Mucosa of stomach (tissue), 1 donor: ENCODE measurements around the gene PLXNA1.

Experiments
- H3K27me3 ChIP-seq: one replicate; pipeline ENCODE4 v1.7.0; 2013; ENCODE audit warnings: mild to moderate bottlenecking, low read length; ENCODE audit not compliant: control insufficient read depth, insufficient read depth
- H3K36me3 ChIP-seq: one replicate; pipeline ENCODE4 v1.7.0; 2013; ENCODE audit warnings: low read length; ENCODE audit not compliant: control insufficient read depth, insufficient read depth
- H3K4me1 ChIP-seq: one replicate; pipeline ENCODE4 v1.7.0; 2013; ENCODE audit warnings: mild to moderate bottlenecking, low read length; ENCODE audit not compliant: control insufficient read depth, insufficient read depth
- H3K4me3 ChIP-seq: one replicate; pipeline ENCODE4 v1.7.0; 2013; ENCODE audit warnings: low read length
- H3K9ac ChIP-seq: one replicate; pipeline ENCODE4 v1.7.0; 2013; ENCODE audit warnings: mild to moderate bottlenecking, low read length, moderate library complexity
- H3K9me3 ChIP-seq: one replicate; pipeline ENCODE4 v1.7.0; 2013; ENCODE audit warnings: mild to moderate bottlenecking, low read length, moderate library complexity; ENCODE audit not compliant: control insufficient read depth
- donor health status: Pancreatic carcinoma.

The PLXNA1 gene

GRCh38 chr3:126985132-126985985, 2.4 kb downstream of the PLXNA1 start:
- Histone ChIP-seq H3K27me3 (peaks cover 4% of the 10 kb centered on the region), H3K4me1 (peaks cover 21% of the 10 kb centered on the region), H3K9ac (no peak overlapping the region), H3K36me3 (no peaks in the 10 kb centered on the region), H3K9me3 (no peaks in the 10 kb centered on the region), H3K4me3 (no peak overlapping the region)

DNA sequence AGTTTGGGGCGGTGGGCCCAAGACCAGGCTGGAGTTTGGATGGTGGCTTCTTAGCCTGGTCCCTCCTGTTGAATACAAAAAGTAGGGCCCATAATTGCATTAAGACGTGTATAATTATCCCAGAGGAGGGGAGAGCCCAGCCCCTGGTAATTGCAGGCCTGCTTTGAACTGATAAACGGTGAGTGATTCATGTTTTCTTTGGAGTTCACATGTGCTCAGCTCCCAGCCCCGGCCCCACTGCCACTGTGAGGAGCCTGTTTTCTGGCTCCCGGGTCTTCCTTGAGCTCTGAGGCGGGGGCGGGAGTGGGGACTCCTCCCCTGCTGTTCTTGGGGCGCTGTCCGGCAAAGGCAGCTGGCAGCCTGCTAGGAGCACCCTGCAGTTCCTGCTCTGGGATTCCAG, 3.1 kb downstream of the PLXNA1 start:
- peaks cover 21% of the 10 kb centered on the region for H3K4me1 ChIP-seq
- no peaks in the 10 kb centered on the region for H3K36me3 ChIP-seq
- H3K27me3 ChIP-seq: no peaks in the 10 kb centered on the region
- H3K9me3 ChIP-seq: no peaks in the 10 kb centered on the region
- H3K9ac ChIP-seq: no peak overlapping the region
- H3K4me3 ChIP-seq: no peak overlapping the region

GRCh38 chr3:126987129-126987528, 4.2 kb downstream of the PLXNA1 start:
- H3K4me1 ChIP-seq: peaks cover 21% of the 10 kb centered on the region
- H3K36me3 ChIP-seq: no peaks in the 10 kb centered on the region
- H3K9ac ChIP-seq: no peak overlapping the region
- no peaks in the 10 kb centered on the region for H3K27me3 ChIP-seq
- H3K4me3 ChIP-seq: no peak overlapping the region
- H3K9me3 ChIP-seq: no peaks in the 10 kb centered on the region

GRCh38 chr3:126987596-126987995, 4.7 kb downstream of the PLXNA1 start:
- H3K4me1 ChIP-seq: peaks cover 21% of the 10 kb centered on the region
- no peak overlapping the region for H3K4me3 ChIP-seq
- no peaks in the 10 kb centered on the region for H3K27me3 ChIP-seq
- H3K36me3 ChIP-seq: no peaks in the 10 kb centered on the region
- no peak overlapping the region for H3K9ac ChIP-seq
- H3K9me3 ChIP-seq: no peaks in the 10 kb centered on the region

DNA sequence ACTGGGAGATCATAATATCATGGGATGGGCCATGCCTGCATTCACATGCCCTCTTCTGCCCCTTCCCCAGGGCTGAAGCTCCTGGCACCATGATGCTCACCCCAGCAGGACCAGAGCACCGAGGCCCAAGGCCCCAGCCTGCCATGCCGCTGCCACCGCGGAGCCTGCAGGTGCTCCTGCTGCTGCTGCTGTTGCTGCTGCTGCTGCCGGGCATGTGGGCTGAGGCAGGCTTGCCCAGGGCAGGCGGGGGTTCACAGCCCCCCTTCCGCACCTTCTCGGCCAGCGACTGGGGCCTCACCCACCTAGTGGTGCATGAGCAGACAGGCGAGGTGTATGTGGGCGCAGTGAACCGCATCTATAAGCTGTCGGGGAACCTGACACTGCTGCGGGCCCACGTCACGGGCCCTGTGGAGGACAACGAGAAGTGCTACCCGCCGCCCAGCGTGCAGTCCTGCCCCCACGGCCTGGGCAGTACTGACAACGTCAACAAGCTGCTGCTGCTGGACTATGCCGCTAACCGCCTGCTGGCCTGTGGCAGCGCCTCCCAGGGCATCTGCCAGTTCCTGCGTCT, 5.6 kb downstream of the PLXNA1 start:
- Histone ChIP-seq H3K4me3 (no peak overlapping the region), H3K4me1 (peaks cover 21% of the 10 kb centered on the region), H3K9me3 (no peaks in the 10 kb centered on the region), H3K27me3 (no peaks in the 10 kb centered on the region), H3K9ac (no peak overlapping the region), H3K36me3 (no peaks in the 10 kb centered on the region)

GRCh38 chr3:126989316-126990023, 6.6 kb downstream of the PLXNA1 start:
- Histone ChIP-seq H3K36me3 (no peaks in the 10 kb centered on the region), H3K9ac (no peak overlapping the region), H3K4me3 (no peak overlapping the region), H3K27me3 (no peaks in the 10 kb centered on the region), H3K9me3 (no peaks in the 10 kb centered on the region), H3K4me1 (peaks cover 16% of the 10 kb centered on the region)

- H3K9me3 ChIP-seq: no peaks in the 10 kb centered on the region
- no peaks in the 10 kb centered on the region for H3K27me3 ChIP-seq
- no peak overlapping the region for H3K9ac ChIP-seq
- peaks cover 16% of the 10 kb centered on the region for H3K4me1 ChIP-seq
- no peak overlapping the region for H3K4me3 ChIP-seq
- H3K36me3 ChIP-seq: no peaks in the 10 kb centered on the region
Measured at GRCh38 chr3:126990024-126990700, 7.2 kb downstream of the PLXNA1 start.

GRCh38 chr3:126990890-126991289, 8.0 kb downstream of the PLXNA1 start:
- Histone ChIP-seq H3K9ac (no peak overlapping the region), H3K36me3 (no peaks in the 10 kb centered on the region)

DNA sequence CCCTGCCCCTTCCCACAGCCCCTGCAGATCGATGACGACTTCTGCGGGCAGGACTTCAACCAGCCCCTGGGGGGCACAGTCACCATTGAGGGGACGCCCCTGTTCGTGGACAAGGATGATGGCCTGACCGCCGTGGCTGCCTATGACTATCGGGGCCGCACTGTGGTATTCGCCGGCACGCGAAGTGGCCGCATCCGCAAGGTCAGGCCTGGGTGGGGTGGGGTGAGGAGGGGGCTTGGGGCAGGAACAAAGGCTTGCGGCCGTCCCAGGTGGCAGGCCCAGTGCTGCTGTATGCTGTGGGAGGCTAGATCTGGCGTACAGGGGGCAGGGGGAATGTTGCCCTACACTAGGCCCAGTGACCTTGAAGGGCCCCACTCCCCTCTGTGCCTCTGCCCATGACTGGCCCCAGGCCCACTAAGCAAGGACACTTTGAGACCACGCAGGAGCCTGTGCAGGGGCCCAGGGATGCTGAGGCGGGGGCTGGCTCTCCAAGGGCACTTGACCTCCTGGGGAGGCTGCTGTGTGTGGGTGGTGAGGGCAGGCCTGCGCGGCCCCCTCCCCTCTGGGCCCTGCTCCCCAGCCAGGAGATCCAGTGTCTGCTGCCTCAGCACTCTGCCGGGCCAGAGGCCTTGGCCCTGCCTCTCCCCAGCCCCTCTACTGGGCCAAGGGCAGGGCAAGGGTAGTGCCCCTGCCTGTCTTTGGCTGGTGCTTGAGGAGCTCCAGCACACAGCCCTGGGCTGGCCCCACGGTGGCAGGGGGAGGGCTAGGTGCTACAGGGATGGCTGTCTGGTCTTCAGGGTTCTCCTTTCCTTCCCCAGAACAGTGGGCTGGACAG, 8.7 kb downstream of the PLXNA1 start:
- Histone ChIP-seq H3K27me3 (no peaks in the 10 kb centered on the region), H3K4me1 (peaks cover 7% of the 10 kb centered on the region), H3K9ac (no peak overlapping the region), H3K4me3 (no peak overlapping the region), H3K36me3 (no peaks in the 10 kb centered on the region), H3K9me3 (no peaks in the 10 kb centered on the region)

More at GRCh38 chr3:126990890-126991289, 8.0 kb downstream of the PLXNA1 start:
- peaks cover 14% of the 10 kb centered on the region for H3K4me1 ChIP-seq
- H3K27me3 ChIP-seq: no peaks in the 10 kb centered on the region
- no peak overlapping the region for H3K4me3 ChIP-seq
- no peaks in the 10 kb centered on the region for H3K9me3 ChIP-seq

GRCh38 chr3:126992216-126992615, 9.3 kb downstream of the PLXNA1 start:
- Histone ChIP-seq H3K27me3 (no peaks in the 10 kb centered on the region), H3K9me3 (no peaks in the 10 kb centered on the region), H3K4me1 (peaks cover 7% of the 10 kb centered on the region), H3K4me3 (no peak overlapping the region), H3K36me3 (no peaks in the 10 kb centered on the region), H3K9ac (no peak overlapping the region)

DNA sequence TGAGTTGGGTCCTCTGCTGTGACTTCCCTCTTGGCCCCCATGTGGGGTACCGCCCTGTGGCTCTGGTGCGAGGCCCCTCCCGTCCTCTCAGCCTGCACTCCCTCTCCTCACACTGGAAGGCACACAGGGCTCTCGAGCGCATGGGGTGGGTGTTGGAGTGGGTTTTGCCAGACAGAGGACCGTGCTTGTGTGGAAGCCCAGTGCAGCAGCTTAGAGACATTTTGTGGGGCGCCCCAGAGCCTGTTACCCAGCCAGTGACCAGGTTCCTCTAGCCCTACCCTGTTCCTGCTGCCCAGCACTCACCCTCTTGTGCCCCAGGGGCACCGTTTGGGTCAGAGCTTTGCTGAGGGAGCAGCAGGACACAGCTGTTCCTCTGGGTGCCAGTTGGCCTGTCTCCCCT, 9.9 kb downstream of the PLXNA1 start:
- Histone ChIP-seq H3K27me3 (no peaks in the 10 kb centered on the region), H3K4me1 (peaks cover 7% of the 10 kb centered on the region), H3K9ac (no peak overlapping the region), H3K9me3 (no peaks in the 10 kb centered on the region), H3K4me3 (no peak overlapping the region), H3K36me3 (no peaks in the 10 kb centered on the region)
